Activated CD4-positive, CD25-positive, alpha-beta regulatory T cell treated with anti-CD3 and anti-CD28 coated beads, Interleukin-2, amount 50 U/mL, for 16 hours (primary cell): Measurements from ENCODE around the gene GPR146.
A peak's percentile ranks its signal among the peaks of the same experiment; 100 is the strongest.
"Not testable (repeated sequence)": the region's sequence is repeated elsewhere in the genome, so short reads cannot be mapped to it uniquely, and the experiment has no call there.

Experiments used
- DNase-seq: peaks from one replicate; pipeline ENCODE4 v3.0.0-alpha.2; 2020; ENCODE audit warnings: low read depth, low spot score

The GPR146 gene

GRCh38 chr7:1058311-1058710 lies 14.0 kb downstream of the GPR146 start:
- DNase-seq, result no peak

DNA sequence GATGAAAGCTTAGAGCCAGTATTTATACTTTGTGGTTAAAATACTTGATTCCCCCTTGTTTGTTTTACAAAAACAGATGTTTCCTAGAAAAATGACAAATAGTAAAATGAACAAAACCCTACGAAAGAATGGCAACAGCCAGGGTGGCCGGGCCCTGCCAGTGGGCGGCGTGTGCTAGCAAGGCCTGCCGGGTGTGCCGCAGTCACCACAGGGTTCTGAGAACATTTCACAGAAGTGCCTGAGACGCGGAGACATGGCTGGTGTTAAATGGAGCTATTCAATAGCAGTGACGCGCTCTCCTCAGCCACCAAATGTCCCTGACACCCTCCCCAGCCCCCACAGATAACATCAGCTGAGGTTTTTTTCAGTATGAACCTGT lies 14.5 kb downstream of the GPR146 start:
- no peak for DNase-seq

DNA sequence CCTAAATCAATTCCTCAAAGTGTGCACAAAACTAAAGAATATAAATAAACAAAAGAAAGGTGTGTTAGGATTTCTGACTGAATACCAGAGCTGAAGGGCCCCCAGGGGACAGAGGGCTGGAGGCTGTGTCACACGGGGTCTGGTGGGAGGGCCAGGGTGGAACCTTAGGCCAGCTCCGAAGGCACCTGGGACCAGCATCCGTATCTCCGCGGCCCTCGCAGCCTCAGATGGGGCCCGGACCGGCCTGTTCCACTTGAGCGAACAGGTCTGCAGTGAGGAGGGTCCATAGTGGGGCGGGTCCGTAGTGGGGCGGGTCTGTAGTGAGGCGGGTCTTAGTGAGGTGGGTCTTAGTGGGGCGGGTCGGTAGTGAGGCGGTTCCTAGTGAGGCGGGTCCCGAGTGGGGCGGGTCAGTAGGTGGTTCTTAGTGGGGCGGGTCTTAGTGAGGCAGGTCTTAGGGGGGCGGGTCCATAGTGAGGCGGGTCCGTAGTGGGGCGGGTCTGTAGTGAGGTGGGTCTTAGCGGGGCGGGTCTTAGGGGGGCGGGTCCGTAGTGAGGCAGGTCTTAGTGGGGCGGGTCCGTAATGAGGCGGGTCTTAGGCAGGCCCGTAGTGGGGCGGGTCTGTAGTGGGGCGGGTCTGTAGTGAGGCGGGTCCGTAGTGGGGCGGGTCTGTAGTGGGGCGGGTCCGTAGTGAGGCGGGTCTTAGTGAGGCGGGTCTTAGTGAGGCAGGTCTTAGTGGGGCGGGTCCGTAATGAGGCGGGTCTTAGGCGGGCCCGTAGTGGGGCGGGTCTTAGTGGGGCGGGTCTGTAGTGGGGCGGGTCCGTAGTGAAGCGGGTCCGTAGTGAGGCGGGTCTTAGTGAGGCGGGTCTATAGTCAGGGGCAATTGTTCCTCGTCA lies 15.1 kb downstream of the GPR146 start:
- DNase-seq, result no peak

DNA sequence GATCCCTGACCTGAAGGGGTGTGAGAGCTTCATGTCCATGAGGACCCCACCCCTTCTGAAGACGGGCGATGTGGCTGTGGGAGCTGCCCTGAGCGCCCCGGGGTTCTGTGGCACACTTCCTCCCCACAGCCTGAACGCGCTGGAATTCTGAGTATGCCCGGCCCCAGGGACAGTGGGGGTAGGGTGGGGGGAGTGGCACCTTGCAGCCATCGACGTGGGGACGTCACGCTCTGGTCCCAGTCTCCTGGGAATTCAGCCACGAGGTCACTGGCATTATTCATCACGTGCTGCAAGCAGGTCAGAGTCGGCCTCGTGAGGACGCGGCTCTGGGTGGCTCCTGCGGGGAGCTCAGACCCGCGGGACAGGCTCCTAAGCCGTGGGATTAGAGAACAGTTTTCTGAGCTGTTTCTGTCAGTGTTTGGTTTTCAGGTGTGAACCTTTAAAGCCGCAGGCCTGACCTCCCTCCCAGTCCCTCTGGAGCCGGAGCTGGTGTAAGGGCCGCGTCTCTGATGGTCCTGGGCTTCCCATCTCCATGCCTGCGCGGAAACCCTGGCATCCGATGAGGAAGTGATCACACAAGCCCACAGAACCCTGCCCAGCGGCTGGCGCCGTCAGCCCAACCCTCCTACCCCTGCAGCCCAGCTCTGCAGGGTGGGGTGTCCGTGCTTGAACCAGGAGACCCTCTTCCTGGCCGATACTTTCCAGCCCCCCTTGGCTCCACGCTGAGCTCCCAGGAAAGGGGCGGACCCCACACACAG lies 16.1 kb downstream of the GPR146 start:
- DNase-seq, result no peak

- DNase-seq, result no peak
These were observed 16.8 kb downstream of the GPR146 start for GRCh38 chr7:1061180-1061579.

- DNase-seq, result no peak
These were observed 18.2 kb downstream of the GPR146 start for GRCh38 chr7:1062296-1063294.

DNA sequence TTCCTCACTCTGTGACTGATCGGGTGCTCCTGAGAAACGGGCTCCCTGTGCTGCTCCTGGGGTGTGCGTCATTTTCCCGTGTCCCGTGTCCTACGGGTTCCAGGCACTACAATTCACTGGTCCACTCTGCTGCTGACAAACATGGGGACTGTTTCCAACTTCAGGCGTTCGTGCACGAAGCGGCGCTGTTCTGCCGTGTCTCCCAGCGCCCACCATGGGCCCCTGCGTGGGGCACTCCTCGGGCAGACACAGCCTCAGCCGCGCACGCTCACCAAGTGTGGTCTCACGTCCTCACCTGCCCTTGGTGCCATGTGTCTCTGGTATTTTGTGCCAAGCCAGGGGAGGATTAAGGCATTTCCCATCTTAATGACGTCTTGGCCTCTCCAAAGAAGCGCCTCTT lies 19.0 kb downstream of the GPR146 start:
- DNase-seq, result no peak

GRCh38 chr7:1064581-1064980 lies 20.2 kb downstream of the GPR146 start:
- no peak for DNase-seq

DNA sequence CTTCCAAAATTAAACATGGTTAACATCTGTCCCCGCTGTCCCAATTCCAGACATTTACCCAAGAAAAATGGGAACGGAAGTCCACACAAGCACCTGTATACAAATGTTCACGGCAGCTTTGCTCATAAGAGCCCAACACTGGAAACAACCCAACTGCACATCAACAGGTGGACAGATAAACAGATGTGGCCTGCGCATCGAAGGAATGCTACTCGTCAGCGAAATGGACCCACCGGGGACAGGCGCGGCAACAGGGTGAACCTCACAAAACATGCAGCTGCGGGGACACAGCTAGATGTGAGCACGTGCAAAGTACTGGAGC lies 20.9 kb downstream of the GPR146 start:
- DNase-seq, result no peak

DNA sequence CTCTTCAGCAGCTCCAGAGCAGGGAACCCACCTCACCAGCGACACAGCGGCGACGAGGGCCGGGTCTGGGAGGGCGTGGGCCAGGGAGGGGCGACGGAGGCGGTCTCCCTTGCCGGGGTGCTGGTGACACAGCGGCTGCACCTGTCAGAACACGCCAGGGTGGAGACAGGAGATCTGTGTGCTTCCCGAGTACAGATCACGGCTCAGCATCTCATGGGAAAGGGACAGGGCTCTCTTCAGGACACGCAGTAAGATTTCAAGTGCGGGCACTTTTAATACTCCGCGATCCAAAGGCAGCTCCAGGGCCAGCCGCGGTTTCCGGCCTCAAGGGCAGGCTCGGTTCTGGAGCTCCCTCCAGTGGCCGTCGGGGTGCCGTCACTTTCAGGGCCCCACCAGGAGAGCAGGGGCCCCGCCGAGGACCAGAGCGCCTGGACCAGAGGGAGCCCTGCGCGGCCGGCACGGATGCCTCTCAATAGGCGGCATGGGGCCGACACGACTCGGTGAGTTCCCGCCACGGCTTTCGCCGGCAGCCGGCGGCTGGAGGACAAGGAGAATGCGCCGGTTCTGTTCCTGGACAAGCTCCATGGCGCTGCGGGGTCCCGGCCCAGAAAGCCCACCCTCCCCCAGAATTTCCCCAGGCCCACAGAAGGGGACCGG lies 21.4 kb downstream of the GPR146 start:
- peak; percentile 69 for DNase-seq

DNA sequence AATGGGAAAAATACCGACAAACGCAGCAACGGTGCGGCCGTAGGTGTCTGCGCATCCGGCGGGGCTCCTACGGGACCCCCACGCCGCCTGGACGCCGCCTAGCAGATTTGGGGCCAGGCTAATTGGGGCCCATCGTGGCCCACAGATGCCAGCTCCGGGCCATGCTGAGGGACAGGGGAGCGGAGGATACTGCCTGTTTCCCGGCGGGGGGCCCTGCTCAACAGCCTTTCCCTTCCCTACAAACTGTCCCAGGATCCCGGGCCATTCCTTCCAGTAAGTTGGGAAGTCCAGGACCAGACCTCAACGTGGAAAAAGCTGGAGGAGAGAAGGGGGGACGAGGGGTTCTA lies 21.9 kb downstream of the GPR146 start:
- no peak for DNase-seq

- no peak for DNase-seq
These were observed 23.7 kb downstream of the GPR146 start for GRCh38 chr7:1068013-1068412.

GRCh38 chr7:1068619-1069018 lies 24.3 kb downstream of the GPR146 start:
- DNase-seq, result no peak

- no peak for DNase-seq
These were observed 26.2 kb downstream of the GPR146 start for GRCh38 chr7:1070544-1071011.

GRCh38 chr7:1071731-1072254 lies 27.4 kb downstream of the GPR146 start:
- DNase-seq, result no peak

DNA sequence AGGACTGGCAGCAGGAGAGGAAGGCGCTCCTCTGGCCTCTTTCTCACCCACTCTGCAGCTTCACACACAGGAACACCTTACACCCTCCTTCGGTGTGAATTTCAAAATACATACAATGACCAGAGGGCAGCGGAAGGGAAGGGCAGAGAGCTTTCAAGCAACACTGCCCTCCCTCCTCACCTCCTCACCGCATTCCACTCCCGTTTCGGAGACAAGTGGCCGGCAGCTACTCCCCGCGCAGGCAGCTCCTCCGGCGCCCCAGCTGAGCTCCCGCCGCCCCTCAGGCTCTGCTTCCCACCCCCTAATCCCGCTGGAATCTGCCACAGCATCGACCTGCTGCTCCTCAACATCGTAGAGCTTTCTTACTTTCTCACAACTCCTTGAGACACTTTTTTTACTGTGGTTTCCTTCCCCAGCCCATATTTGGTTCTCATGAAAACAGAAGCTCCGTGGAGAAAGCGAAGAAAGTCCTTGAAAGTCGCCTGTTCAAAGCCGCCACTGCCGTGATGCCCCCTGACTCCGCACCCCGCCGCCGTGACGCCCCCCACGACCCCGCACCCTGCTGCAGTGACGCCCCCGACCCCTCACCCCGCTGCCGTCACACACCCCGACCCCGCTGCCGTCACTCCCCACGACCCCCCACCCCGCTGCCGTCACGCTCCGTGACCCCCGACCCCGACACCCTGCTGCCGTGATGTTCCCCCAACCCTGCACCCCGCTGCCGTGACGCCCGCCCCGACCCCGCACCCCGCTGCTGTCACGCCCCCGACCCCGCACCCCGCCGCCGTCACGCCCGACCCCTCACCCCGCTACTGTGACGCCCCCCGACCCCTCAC lies 29.0 kb downstream of the GPR146 start:
- no peak for DNase-seq

DNA sequence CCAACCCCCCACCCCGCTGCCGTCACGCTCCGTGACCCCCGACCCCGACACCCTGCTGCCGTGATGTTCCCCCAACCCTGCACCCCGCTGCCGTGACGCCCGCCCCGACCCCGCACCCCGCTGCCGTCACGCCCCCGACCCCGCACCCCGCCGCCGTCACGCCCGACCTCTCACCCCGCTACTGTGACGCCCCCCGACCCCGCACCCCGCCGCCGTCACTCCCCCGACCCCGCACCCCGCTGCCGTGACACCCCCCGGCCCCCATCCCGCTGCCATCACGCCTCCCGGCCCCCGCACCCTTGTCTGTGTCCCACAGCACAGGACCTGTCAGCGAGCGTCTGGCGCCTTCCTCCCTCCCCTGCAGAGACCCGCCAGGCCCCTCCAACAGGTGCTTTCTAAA lies 29.7 kb downstream of the GPR146 start:
- not testable (repeated sequence) for DNase-seq

GRCh38 chr7:1074593-1075431 lies 30.5 kb downstream of the GPR146 start:
- DNase-seq, result no peak
